Mesodermal cell (in vitro differentiated cells): ENCODE results near the gene PHACTR3.

Experiments
- H3K27ac ChIP-seq: 2 replicates; pipeline ENCODE4 v1.7.0; 2013; ENCODE audit warnings: mild to moderate bottlenecking, low read depth, low read length, moderate library complexity; ENCODE audit not compliant: severe bottlenecking
- H3K36me3 ChIP-seq: 2 replicates; pipeline ENCODE4 v1.7.1; 2013; ENCODE audit warnings: mild to moderate bottlenecking, low read length, moderate library complexity; ENCODE audit not compliant: control insufficient read depth, insufficient read depth
- H3K4me1 ChIP-seq: one replicate; pipeline ENCODE4 v1.7.1; 2013; ENCODE audit warnings: mild to moderate bottlenecking, low read length; ENCODE audit not compliant: insufficient read depth, control insufficient read depth, poor library complexity, severe bottlenecking
- H3K4me3 ChIP-seq: 2 replicates; pipeline ENCODE4 v1.7.0; 2013; ENCODE audit warnings: low read length, control low read depth, mild to moderate bottlenecking; ENCODE audit not compliant: insufficient read depth, poor library complexity, severe bottlenecking; ENCODE audit errors: extremely low read depth
- H3K9me3 ChIP-seq: 2 replicates; pipeline ENCODE4 v1.7.1; 2013; ENCODE audit warnings: mild to moderate bottlenecking, low read length, moderate library complexity; ENCODE audit not compliant: control insufficient read depth
- WGBS, 2 experiments: methylation state at CpG; one replicate each; pipeline ENCODE4 v1.1.5; 2013; ENCODE audit warnings: missing lambda C conversion rate in 2 of 2; ENCODE audit not compliant: insufficient coverage in 2 of 2; 5-methylcytosine and 5-hydroxymethylcytosine counted together

The PHACTR3 gene

DNA sequence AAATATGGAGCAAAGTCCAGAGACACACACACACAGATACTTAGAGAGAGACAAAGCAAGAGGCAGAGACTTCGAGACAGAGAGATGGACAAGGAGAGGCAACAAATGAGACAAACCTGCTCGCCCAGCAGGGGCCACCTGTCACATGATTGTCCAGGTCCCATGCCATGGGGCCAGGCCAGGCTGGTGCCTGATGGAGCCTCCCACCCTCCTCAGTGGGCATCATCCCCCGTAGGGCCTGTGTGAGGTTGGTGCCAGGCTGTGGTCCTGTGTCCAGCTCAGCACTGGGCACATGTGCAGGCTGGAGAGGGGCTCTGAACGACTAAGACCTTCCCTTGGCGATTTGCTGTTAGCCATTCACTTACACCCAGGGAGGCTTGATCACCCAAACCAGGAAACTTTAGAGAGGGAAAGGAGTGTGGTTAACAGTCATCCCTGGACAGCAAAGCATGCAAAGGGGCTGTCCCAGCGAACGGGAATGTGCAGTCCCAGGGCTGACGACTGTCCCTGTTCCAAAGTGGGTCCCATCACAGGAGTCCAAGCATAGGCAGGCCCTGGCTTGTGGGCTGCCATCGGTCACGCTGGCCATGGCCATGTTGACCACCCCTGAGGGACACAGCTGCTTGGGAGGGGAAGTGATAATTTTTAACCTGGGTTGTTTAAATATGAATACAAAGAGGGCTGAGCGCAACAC is 38.4 kb upstream of the PHACTR3 start:
- no peaks in the 10 kb centered on the region for H3K36me3 ChIP-seq
- 74 to 80% methylated on average over 8 to 9 of the region's 11 CpGs for WGBS, 2 experiments
- H3K4me3 ChIP-seq, result no peak overlapping the region
- no peaks in the 10 kb centered on the region for H3K4me1 ChIP-seq
- no peaks in the 10 kb centered on the region for H3K9me3 ChIP-seq
- H3K27ac ChIP-seq, result no peak overlapping the region

GRCh38 chr20:59566631-59567524 is 37.5 kb upstream of the PHACTR3 start:
- Histone ChIP-seq H3K27ac (no peak overlapping the region), H3K4me3 (no peak overlapping the region), H3K36me3 (no peaks in the 10 kb centered on the region), H3K4me1 (no peaks in the 10 kb centered on the region), H3K9me3 (no peaks in the 10 kb centered on the region)
- 81 to 82% methylated on average over 20 to 21 of the region's 23 CpGs for WGBS, 2 experiments

DNA sequence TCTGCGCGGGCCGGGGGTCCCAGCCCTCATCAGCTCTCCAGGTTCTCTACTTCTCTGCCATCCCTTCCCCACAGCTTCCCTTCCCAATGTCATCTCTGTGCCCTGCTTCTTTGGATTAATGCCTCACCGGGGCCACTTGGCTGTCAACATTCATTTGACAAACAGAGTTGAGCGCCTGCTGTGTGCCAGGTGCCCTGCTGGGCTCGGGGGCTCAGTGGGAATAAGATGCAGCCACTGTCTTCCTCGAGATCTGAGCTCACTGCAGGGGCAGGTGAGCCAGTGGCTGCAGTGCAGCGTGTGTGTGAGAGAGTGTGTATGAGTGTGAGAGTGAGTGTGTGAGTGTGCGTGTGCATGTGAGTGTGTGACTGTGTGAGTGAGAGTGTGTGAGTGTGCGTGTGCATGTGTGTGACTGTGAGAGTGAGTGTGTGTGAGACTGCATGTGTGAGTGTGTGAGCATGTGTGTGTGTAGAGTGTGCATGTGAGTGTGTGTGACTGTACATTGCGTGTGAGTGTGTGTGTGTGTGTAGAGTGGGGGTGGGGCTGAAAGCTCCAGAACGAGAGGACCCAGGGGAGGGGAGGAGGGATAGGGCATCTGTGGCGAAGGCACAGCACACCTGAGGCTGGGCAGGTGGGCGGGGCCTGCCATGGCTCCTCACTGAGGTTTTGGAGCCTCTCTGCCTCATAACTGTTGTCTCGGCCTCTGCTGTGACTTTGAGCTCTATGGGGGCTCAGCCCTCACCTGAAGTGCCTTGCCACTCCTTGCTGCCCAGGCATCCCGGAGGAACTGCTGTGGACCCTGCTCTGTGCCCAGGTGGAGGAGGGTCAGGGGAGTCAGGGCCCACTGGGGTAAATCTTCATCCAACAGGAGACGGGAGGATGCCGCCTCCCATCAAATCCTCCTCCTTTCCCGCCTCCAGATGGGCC is 36.5 kb upstream of the PHACTR3 start:
- Histone ChIP-seq H3K36me3 (no peaks in the 10 kb centered on the region), H3K4me1 (no peaks in the 10 kb centered on the region), H3K4me3 (no peak overlapping the region), H3K9me3 (no peaks in the 10 kb centered on the region), H3K27ac (no peak overlapping the region)
- 72 to 81% methylated on average over 13 to 18 of the region's 19 CpGs for WGBS, 2 experiments

GRCh38 chr20:59568509-59569024 is 35.8 kb upstream of the PHACTR3 start:
- no peaks in the 10 kb centered on the region for H3K36me3 ChIP-seq
- no peaks in the 10 kb centered on the region for H3K9me3 ChIP-seq
- H3K4me1 ChIP-seq, result no peaks in the 10 kb centered on the region
- no peak overlapping the region for H3K27ac ChIP-seq
- WGBS, 2 experiments, result 70 to 71% methylated on average over 9 to 10 of the region's 10 CpGs
- H3K4me3 ChIP-seq, result no peak overlapping the region

DNA sequence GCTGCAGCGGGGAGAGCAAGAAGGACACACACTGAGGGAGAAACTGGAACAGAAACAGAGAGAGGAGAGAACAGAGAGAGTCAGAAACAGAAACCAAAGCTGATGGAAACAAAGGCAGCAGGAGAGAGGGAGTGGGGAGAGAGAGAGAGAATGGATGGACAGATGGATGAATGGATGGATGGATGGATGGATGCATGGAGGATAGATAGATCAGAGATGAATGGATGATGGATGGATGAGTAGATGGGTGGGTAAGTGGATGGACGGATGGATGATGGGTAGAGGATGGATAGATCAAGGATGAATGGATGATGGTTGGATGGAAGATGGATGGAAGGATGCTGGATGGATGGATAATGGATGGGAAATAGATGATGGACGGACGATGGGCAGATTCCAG is 35.0 kb upstream of the PHACTR3 start:
- WGBS, 2 experiments, result 18 to 34% methylated on average over 2 to 4 of the region's 4 CpGs
- no peaks in the 10 kb centered on the region for H3K4me1 ChIP-seq
- no peaks in the 10 kb centered on the region for H3K9me3 ChIP-seq
- no peaks in the 10 kb centered on the region for H3K36me3 ChIP-seq
- H3K27ac ChIP-seq, result no peak overlapping the region
- H3K4me3 ChIP-seq, result no peak overlapping the region

DNA sequence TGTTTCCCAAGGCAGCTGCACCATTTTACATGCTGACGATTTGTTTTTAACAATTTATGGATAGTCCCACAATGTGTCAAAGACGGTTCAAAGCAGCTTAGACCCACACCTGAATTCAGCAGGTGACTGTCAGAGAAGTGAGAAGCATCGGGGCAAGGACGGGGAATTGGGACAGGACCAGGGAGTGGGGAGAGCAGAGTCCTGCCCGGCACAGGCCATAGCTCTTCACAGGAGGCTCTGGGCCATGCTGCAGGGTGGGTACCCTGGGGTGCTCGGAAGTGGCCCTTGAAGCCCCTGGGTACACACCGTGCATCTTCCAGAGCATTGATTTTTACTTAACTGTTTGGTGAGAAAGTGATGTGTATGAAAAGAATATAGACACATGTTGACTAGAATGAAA is 33.2 kb upstream of the PHACTR3 start:
- no peaks in the 10 kb centered on the region for H3K36me3 ChIP-seq
- H3K27ac ChIP-seq, result no peak overlapping the region
- 60% methylated on average over 6 to 7 of the region's 7 CpGs for WGBS, 2 experiments
- no peaks in the 10 kb centered on the region for H3K9me3 ChIP-seq
- H3K4me1 ChIP-seq, result no peaks in the 10 kb centered on the region
- no peak overlapping the region for H3K4me3 ChIP-seq

GRCh38 chr20:59571551-59572314 is 32.6 kb upstream of the PHACTR3 start:
- Histone ChIP-seq H3K4me1 (no peaks in the 10 kb centered on the region), H3K4me3 (peak overlapping the region; percentile 14), H3K36me3 (no peaks in the 10 kb centered on the region), H3K9me3 (no peaks in the 10 kb centered on the region), H3K27ac (no peak overlapping the region)
- WGBS, 2 experiments, result 21 to 22% methylated on average over 22 of the region's 28 CpGs

DNA sequence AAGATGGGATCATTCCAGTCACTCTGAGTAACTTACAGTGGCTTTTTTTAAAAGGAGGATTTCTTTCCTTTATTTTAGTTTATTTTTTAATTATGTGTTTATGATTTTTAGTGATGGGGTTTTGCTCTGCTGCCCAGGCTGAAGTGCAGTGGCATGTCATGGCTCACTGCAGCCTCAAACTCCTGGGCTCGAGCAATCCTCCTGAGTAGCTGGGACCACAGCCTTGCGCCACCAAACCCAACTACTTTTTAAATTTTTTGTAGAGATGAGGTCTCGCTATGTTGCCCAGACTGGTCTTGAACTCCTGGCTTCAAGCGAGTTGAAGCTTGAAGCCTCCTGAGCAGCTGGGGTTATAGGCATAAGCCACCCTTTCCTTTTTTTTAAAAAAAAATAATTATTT is 31.8 kb upstream of the PHACTR3 start:
- 60 to 86% methylated on average over 1 to 2 of the region's 4 CpGs for whole genome bisulfite sequencing, 2 experiments
- no peaks in the 10 kb centered on the region for H3K36me3 ChIP-seq

GRCh38 chr20:59573837-59574236 is 30.5 kb upstream of the PHACTR3 start:
- Histone ChIP-seq H3K4me3 (no peak overlapping the region), H3K9me3 (no peaks in the 10 kb centered on the region), H3K27ac (no peak overlapping the region), H3K4me1 (no peaks in the 10 kb centered on the region), H3K36me3 (no peaks in the 10 kb centered on the region)
- WGBS, 2 experiments, result 81% methylated on average over 6 to 8 of the region's 8 CpGs

More for the DNA sequence above, 31.8 kb upstream of the PHACTR3 start:
- Histone ChIP-seq H3K27ac (no peak overlapping the region), H3K9me3 (no peaks in the 10 kb centered on the region), H3K4me3 (no peak overlapping the region), H3K4me1 (no peaks in the 10 kb centered on the region)

GRCh38 chr20:59574308-59574707 is 30.0 kb upstream of the PHACTR3 start:
- Histone ChIP-seq H3K4me1 (no peaks in the 10 kb centered on the region), H3K27ac (no peak overlapping the region), H3K36me3 (no peaks in the 10 kb centered on the region), H3K4me3 (no peak overlapping the region), H3K9me3 (no peaks in the 10 kb centered on the region)
- WGBS, 2 experiments, result 69 to 90% methylated on average over 2 to 3 of the region's 3 CpGs
